GM21447 (cell line): ENCODE results near the gene CTRL.

Experiments
- ATAC-seq: cut with Tn5 transposase; IDR thresholded peaks from one replicate; pipeline ENCODE4 v1.9.1; 2021; ENCODE audit not compliant: unreplicated experiment

CTRL gene

GRCh38 chr16:67963292-67963661 is 31.6 kb upstream of the CTRL start:
- no peak for ATAC-seq

GRCh38 chr16:67962135-67962534 is 30.5 kb upstream of the CTRL start:
- no peak for ATAC-seq

- ATAC-seq: no peak
Measured at GRCh38 chr16:67961551-67961957, 29.9 kb upstream of the CTRL start.

- ATAC-seq: no peak
Measured at GRCh38 chr16:67959536-67960329, 28.1 kb upstream of the CTRL start.

- ATAC-seq: no peak
Measured at GRCh38 chr16:67957622-67958021, 26.0 kb upstream of the CTRL start.

- no peak for ATAC-seq
Measured at GRCh38 chr16:67954421-67955196, 22.9 kb upstream of the CTRL start.

- no peak for ATAC-seq
Measured at GRCh38 chr16:67953641-67954375, 22.1 kb upstream of the CTRL start.

- ATAC-seq: no peak
Measured at GRCh38 chr16:67951485-67951884, 19.8 kb upstream of the CTRL start.

- no peak for ATAC-seq
Measured at GRCh38 chr16:67950335-67950843, 18.7 kb upstream of the CTRL start.

GRCh38 chr16:67949645-67950044 is 18.0 kb upstream of the CTRL start:
- ATAC-seq: no peak

- ATAC-seq: no peak
Measured at GRCh38 chr16:67948015-67948414, 16.4 kb upstream of the CTRL start.

GRCh38 chr16:67946966-67947558 is 15.4 kb upstream of the CTRL start:
- no peak for ATAC-seq

GRCh38 chr16:67946128-67946569 is 14.5 kb upstream of the CTRL start:
- ATAC-seq: no peak

GRCh38 chr16:67945392-67945933 is 13.8 kb upstream of the CTRL start:
- no peak for ATAC-seq

GRCh38 chr16:67944690-67945391 is 13.2 kb upstream of the CTRL start:
- no peak for ATAC-seq

- no peak for ATAC-seq
Measured at GRCh38 chr16:67943619-67944504, 12.2 kb upstream of the CTRL start, which contains the start of gene LCAT. Gene LCAT, minus strand, starts transcription at chr16:67944120. Its CDS starts 19 bp downstream, at chr16:67944101.

GRCh38 chr16:67943256-67943618 is 11.6 kb upstream of the CTRL start:
- ATAC-seq: no peak

- no peak for ATAC-seq
Measured at GRCh38 chr16:67942510-67943255, 11.0 kb upstream of the CTRL start.

GRCh38 chr16:67942200-67942509 is 10.5 kb upstream of the CTRL start:
- ATAC-seq: no peak
